GM21381 (cell line): ENCODE data around the gene ZNF212.
A peak's percentile ranks its signal among the peaks of the same experiment; 100 is the strongest.
"Not testable (repeated sequence)": the region's sequence is repeated elsewhere in the genome, so short reads cannot be mapped to it uniquely, and the experiment has no call there.

Source experiments
- ATAC-seq: cut with Tn5 transposase; IDR thresholded peaks from one replicate; pipeline ENCODE4 v1.9.1; 2021; ENCODE audit warnings: mild to moderate bottlenecking, moderate library complexity; ENCODE audit not compliant: unreplicated experiment

The ZNF212 gene

DNA sequence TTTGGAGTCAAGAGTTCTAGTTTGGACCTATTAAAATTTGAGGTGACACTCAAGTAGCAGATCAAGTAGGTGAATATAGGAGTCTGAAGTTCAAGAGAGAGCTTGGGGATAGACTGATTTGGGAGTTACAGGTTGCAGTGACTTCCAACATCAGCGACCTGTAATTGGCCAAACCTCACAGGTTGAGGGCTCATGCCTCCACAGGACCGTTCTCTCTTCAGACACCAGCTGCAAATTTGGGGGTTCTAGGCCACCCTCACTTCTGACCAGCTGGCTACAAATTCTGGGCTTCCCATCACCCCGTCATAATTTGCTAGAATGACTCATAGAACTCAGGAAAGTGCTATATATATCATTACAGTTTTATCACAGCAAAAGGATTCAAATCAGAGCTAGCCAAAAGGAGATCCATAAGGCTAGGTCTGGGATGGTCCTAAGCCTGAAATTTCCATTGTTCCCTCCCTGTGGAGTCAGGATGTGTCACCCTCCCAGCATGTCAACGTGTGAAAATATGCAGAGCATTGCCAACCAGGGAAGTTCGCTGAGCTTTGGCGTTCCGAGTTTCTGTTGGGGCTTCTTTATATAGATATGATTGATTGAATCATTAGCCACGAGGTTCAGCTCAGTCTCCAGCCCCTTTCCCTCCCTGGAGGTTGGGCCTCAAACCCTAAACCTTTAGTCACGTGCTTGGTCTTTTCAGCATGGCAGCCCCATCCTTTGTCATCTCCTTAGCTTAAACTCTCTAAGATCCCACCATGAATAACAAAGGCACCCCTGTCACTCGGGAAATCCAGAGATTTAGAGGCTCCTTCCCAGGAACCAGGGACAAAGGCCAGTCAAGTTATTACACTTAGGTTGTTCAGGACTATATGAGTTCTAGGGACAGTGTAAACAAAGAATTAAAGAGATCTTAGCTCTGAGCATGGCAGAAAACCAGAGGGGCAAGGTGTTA lies 20.7 kb upstream of the ZNF212 start:
- no peak for ATAC-seq

DNA sequence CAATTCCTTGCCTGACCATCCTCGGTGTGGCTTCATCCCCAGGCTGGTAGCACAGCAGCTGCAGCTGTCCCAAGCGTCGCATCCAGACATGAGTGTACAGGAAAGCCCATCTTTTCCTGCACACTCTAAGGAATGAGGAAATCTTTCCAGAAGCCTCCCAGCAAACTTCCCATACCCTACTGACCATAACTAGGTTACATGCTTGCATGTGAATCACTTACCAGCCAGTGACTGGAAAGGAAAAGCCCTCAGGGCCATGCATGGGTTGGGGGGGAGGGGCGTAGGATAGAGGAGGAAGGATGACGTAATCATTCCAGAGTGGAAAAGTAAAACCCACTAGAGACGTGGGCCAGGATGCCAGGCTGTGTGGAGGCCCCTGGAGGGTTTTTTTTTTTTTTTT lies 18.9 kb upstream of the ZNF212 start:
- no peak for ATAC-seq

- ATAC-seq = no peak
Measured at GRCh38 chr7:149223176-149223575, 16.3 kb upstream of the ZNF212 start.

DNA sequence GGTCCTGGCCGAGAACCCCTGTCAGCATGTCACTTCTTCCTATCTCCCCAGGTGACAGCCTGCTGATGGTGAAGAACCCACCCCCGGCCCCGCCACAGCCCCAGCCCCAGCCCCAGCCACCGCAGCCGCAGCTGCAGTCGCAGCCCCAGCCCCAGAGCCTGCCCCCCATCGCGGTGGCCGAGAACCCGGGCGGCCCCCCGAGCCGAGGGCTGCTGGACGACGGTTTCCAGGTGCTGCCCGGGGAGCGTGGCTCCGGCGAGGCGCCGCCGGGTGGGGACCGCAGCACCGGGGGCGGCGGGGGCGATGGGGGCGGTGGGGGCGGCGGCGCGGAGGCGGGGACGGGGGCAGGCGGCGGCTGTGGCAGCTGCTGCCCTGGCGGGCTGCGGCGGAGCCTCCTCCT lies 15.7 kb upstream of the ZNF212 start:
- no peak for ATAC-seq

DNA sequence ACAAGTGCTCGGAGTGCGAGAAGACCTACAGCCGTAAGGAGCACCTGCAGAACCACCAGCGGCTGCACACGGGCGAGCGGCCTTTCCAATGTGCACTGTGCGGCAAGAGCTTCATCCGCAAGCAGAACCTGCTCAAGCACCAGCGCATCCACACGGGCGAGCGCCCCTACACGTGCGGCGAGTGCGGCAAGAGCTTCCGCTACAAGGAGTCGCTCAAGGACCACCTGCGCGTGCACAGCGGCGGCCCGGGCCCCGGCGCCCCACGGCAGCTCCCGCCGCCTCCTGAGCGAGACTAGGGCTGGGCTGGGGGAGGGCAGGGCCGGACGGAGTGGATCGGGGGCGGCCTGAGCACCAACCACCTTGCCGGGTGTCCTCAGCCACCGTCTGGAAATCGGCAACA lies 15.1 kb upstream of the ZNF212 start:
- ATAC-seq = no peak

GRCh38 chr7:149225106-149225505 lies 14.3 kb upstream of the ZNF212 start:
- ATAC-seq = no peak

GRCh38 chr7:149225656-149226055 lies 13.8 kb upstream of the ZNF212 start:
- ATAC-seq = no peak

GRCh38 chr7:149226366-149226765 lies 13.1 kb upstream of the ZNF212 start:
- ATAC-seq = not testable (repeated sequence)

- no peak for ATAC-seq
Measured at GRCh38 chr7:149226840-149227494, 12.5 kb upstream of the ZNF212 start.

DNA sequence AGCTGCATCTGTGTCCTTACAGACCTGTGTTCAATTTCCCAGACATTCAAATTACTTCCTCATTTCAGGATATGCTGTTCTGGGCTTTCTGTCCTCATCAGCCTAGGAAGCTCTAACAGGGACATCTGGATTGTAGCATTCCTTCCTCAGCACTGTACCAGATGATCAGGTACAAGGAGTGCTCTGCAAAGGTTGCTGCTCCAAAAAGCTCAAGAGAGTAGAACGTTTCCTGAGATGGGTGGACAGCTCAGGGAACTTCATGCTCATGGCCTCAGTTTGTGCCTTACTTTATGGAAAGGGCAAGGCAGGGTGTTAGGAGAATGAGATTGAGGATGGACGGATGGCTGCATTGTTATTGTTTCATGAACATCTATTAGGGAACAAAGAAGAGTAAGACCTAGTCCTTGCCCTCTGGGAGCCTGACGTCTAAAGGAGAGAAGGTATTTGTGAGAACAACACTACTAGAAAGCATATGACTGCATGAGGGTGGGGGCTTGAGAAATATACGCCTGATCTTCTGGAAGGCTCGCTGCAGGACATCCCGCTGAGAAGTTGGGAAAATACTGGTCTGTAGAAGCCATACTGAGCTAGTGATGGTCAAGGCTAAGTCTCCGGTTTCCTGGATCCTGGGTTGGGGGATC lies 10.5 kb upstream of the ZNF212 start:
- ATAC-seq = no peak

GRCh38 chr7:149229526-149229925 lies 9.9 kb upstream of the ZNF212 start:
- ATAC-seq = no peak

DNA sequence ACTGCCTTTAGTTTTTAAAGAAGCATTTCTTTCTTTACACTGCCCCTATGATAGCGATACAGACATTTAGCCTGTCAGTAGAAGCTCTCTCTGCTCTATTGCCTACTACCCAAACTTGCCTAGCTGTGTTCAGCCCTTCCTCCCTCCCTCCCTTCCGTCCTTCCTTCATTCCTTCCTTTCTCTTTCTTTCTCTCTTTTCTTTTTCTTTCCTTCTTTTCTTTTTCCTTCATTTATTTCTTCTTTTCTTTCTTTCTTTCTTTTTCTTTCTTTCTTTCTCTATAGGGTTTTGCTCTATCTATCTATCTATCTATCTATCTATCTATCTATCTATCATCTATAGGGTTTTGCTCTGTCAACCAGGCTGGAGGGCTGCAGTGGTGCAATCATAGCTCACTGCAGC lies 7.1 kb upstream of the ZNF212 start:
- ATAC-seq = no peak

- not testable (repeated sequence) for ATAC-seq
Measured at GRCh38 chr7:149233655-149234204, 5.7 kb upstream of the ZNF212 start.

- no peak for ATAC-seq
Measured at GRCh38 chr7:149237502-149237901, 1.9 kb upstream of the ZNF212 start.

DNA sequence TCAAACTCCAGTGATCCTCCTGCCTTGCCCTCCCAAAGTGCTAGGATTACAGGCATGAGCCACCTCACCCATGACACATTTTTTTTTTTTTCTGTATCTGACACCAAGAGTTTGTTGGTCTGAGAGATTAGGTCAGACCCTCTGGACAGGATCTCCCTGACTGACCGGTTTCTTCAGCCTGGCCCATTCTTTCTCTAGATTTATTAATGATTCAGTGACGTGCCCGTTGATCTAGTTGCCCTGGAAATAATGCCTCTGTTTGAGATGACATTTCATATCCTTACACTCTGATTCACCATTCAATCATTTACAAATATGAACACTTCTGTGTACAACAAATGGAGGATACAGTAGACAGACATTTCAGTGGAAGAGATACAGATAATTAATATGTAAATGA lies 1.4 kb upstream of the ZNF212 start:
- no peak for ATAC-seq

- no peak for ATAC-seq
Measured at GRCh38 chr7:149240637-149241036, 1.2 kb downstream of the ZNF212 start.

DNA sequence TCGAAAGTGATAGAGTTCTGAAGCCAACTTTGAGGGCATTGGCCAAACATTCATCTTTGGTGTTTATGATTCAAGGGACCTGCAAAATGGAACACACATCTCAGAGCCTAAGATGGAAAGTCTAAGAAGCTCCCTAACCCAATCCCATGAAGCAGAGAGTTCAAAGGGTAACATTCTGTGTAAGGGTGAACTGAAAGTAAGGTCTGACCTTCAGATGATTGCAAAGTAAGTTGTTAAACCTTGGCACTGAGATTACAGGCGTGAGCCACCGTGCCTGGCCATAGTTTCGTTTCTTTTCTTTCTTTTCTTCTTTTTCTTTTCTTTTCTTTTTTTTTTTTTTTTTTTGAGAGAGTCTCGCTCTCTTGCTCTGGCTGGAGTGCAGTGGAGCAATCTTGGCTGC lies 2.2 kb downstream of the ZNF212 start:
- no peak for ATAC-seq

- peak; percentile 68 for ATAC-seq
Measured at GRCh38 chr7:149245244-149245643, 5.8 kb downstream of the ZNF212 start.

- peak; percentile 33 for ATAC-seq
Measured at GRCh38 chr7:149245744-149246143, 6.3 kb downstream of the ZNF212 start.

GRCh38 chr7:149248777-149249176 lies 9.3 kb downstream of the ZNF212 start:
- ATAC-seq = no peak

DNA sequence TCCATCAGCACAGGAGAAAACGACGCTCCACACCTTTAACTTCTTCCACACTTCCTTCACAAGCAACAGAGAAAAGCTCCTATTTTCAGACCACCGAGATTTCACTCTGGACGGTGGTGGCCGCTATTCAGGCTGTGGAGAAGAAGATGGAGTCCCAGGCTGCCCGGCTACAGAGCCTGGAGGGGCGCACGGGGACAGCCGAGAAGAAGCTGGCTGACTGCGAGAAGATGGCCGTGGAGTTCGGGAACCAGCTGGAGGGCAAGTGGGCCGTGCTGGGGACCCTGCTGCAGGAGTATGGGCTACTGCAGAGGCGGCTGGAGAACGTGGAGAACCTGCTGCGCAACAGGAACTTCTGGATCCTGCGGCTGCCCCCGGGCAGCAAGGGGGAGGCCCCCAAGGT lies 10.7 kb downstream of the ZNF212 start:
- not testable (repeated sequence) for ATAC-seq
